PC-9 (cell line): Measurements from ENCODE around the gene ATE1. TPM values are rescaled to one million over a fixed set of nuclear protein-coding genes. Genes with fewer than 3 reads are reported as not detected.

Experiments
- BruUV-seq: library from RNA; stranded (reverse); fragments of 400-500 nt; replicated peaks from 2 replicates; lab custom pipeline; 2021; lab: Mats Ljungman, UMichigan
- CTCF ChIA-PET: fragments of 300-600 bp; sonication (Branson Sonifier 250); formaldehyde crosslinking; loops from one replicate; lab custom pipeline; 2022; ENCODE audit warnings: antibody characterized with exemption; lab: Charles Lee
- POLR2A ChIA-PET: fragments of 300-600 bp; sonication (Branson Sonifier 250); formaldehyde crosslinking; loops from one replicate; lab custom pipeline; 2022; ENCODE audit warnings: antibody characterized with exemption; ENCODE audit not compliant: unreplicated experiment; lab: Charles Lee
- DNase-seq, 2 experiments: peaks; one replicate each; pipeline versions ENCODE4 v3.0.0 to v3.0.0-alpha.2; 2015 to 2022; ENCODE audit warnings: mixed read lengths in 1 of 2
- H2AFZ ChIP-seq: fragments of 200-600 bp; sonication (generic); 2 replicates; pipeline ENCODE4 v1.8.1; 2017; ENCODE audit warnings: antibody characterized with exemption
- H3F3A ChIP-seq: fragments of 200-600 bp; sonication (generic); 2 replicates; pipeline ENCODE4 v1.8.1; 2017; ENCODE audit warnings: antibody characterized with exemption, mild to moderate bottlenecking, low read depth; ENCODE audit not compliant: insufficient read depth
- H3K27ac ChIP-seq: fragments of 200-600 bp; sonication (generic); 2 replicates; pipeline ENCODE4 v1.6.1; 2016; ENCODE audit warnings: mixed run types
- H3K27me3 ChIP-seq: fragments of 200-600 bp; sonication (generic); 2 replicates; pipeline ENCODE4 v1.6.1; 2016; ENCODE audit warnings: low read depth, mixed run types; ENCODE audit not compliant: insufficient read depth
- H3K36me3 ChIP-seq: fragments of 200-600 bp; sonication (generic); 2 replicates; pipeline ENCODE4 v1.6.1; 2016; ENCODE audit warnings: low read depth, mixed run types
- H3K4me1 ChIP-seq: fragments of 200-600 bp; sonication (generic); replicated peaks from 2 replicates; pipeline ENCODE4 v1.6.1; 2016; ENCODE audit warnings: mixed run types; ENCODE audit not compliant: insufficient read depth
- H3K4me2 ChIP-seq: fragments of 200-600 bp; sonication (generic); 2 replicates; pipeline ENCODE4 v1.6.1; 2017; ENCODE audit warnings: mixed run types
- H3K4me3 ChIP-seq: fragments of 200-600 bp; sonication (generic); 2 replicates; pipeline ENCODE4 v1.6.1; 2016; ENCODE audit warnings: mixed run types
- H3K79me2 ChIP-seq: fragments of 200-600 bp; sonication (generic); 2 replicates; pipeline ENCODE4 v1.6.1; 2017; ENCODE audit warnings: low read depth, mixed run types
- H3K9me2 ChIP-seq: fragments of 200-600 bp; sonication (generic); 2 replicates; pipeline ENCODE4 v1.8.1; 2017; ENCODE audit warnings: mild to moderate bottlenecking; ENCODE audit not compliant: insufficient read depth
- H3K9me3 ChIP-seq: fragments of 200-600 bp; sonication (generic); 2 replicates; pipeline ENCODE4 v1.8.1; 2016; ENCODE audit warnings: low read depth; ENCODE audit not compliant: insufficient read depth
- H4K20me1 ChIP-seq: fragments of 200-600 bp; sonication (generic); 2 replicates; pipeline ENCODE4 v1.8.1; 2017; ENCODE audit not compliant: insufficient read depth
- EZH2 ChIP-seq: fragments of 200-600 bp; sonication (generic); IDR thresholded peaks from 2 replicates; pipeline ENCODE4 v1.8.0; 2017; ENCODE audit warnings: antibody characterized with exemption, low read depth
- intact Hi-C: fragments of 100-400 bp; cut with micrococcal nuclease; formaldehyde crosslinking; loops from one replicate; pipeline ENCODE4 v1.10.0; 2022; ENCODE audit not compliant: unreplicated experiment
- total RNA-seq: library from RNA; stranded (reverse); gene quantifications from 2 replicates; pipeline ENCODE4 v1.2.3, GENCODE V29; 2021
- TF ChIP-seq, protein P1 (sequence below): fragments of 200-600 bp; sonication (generic); conservative IDR thresholded peaks from 2 replicates; pipeline ENCODE4 v1.6.1; 2017; ENCODE audit warnings: mixed run types, antibody characterized with exemption, mild to moderate bottlenecking, moderate library complexity

The ATE1 gene
- total RNA-seq, 1 experiment from 2014 or later: 14.8 TPM

DNA sequence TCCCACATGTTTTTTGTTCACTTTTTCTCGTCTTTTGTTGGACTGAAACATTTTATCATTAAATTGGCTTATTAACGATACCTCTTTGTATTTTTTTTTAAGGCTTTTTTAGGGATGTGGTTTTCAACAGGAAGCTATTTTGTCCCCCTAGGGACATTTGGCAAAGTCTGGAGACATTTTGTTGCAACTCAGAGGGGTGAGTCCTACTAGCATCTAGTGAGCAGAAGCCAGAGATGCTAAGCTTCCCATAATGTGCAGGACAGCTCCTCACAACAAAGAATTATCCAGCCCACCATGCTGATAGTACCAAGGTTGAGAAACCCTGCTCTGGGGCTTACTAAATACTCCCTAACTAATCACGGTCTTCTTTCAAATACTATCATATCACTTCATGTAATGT is 63.2 kb downstream of the ATE1 start:
- Histone ChIP-seq H3K4me1 (no peaks in the 10 kb centered on the region), H3K9me2 (no peaks in the 10 kb centered on the region), H2AFZ (no peak overlapping the region), H3K4me2 (no peak overlapping the region), H3K9me3 (no peaks in the 10 kb centered on the region), H3K36me3 (no peaks in the 10 kb centered on the region; the same call in 1 of the 2 replicates), H3K27ac (no peak overlapping the region), H4K20me1 (no peaks in the 10 kb centered on the region), H3K79me2 (no peaks in the 10 kb centered on the region), H3K4me3 (no peak overlapping the region), H3F3A (no peaks in the 10 kb centered on the region), H3K27me3 (no peaks in the 10 kb centered on the region)
- no TSS peak for BruUV-seq
- DNase-seq: no peak
- ChIA-PET CTCF (no interaction called here), POLR2A (no interaction called here)
- TF ChIP-seq EZH2: no peak
- TF ChIP-seq, protein P1, sequence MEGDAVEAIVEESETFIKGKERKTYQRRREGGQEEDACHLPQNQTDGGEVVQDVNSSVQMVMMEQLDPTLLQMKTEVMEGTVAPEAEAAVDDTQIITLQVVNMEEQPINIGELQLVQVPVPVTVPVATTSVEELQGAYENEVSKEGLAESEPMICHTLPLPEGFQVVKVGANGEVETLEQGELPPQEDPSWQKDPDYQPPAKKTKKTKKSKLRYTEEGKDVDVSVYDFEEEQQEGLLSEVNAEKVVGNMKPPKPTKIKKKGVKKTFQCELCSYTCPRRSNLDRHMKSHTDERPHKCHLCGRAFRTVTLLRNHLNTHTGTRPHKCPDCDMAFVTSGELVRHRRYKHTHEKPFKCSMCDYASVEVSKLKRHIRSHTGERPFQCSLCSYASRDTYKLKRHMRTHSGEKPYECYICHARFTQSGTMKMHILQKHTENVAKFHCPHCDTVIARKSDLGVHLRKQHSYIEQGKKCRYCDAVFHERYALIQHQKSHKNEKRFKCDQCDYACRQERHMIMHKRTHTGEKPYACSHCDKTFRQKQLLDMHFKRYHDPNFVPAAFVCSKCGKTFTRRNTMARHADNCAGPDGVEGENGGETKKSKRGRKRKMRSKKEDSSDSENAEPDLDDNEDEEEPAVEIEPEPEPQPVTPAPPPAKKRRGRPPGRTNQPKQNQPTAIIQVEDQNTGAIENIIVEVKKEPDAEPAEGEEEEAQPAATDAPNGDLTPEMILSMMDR: no peak
- intact Hi-C loops: no loop called here

DNA sequence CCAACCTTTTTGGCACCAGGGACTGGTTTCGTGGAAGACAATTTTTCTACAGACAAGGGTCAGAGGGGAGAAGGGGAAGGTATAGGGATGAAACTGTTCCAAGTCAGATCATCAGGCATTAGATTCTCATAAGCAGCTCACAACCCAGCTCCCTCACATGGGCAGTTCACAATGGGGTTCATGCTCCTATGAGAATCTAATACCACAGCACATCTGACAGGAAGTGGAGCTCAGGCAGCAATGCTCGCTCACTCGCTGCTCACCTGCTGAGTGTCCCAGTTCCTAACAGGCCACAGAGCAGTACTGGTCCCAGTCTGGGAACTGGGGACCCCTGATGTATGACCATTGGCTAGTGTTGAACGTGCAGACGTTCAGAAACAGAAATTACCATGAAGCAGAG is 63.7 kb downstream of the ATE1 start:
- no peaks in the 10 kb centered on the region for H3K9me2 ChIP-seq
- no peak overlapping the region for H3K4me2 ChIP-seq
- no peak for TF ChIP-seq EZH2
- TF ChIP-seq, protein P1: no peak
- H2AFZ ChIP-seq: no peak overlapping the region
- H4K20me1 ChIP-seq: no peaks in the 10 kb centered on the region
- H3K4me3 ChIP-seq: no peak overlapping the region
- ChIA-PET CTCF (no interaction called here), POLR2A (no interaction called here)
- H3F3A ChIP-seq: no peaks in the 10 kb centered on the region
- intact Hi-C loops: no loop called here
- no peaks in the 10 kb centered on the region for H3K27me3 ChIP-seq
- H3K27ac ChIP-seq: no peak overlapping the region
- BruUV-seq: no TSS peak
- H3K36me3 ChIP-seq: no peaks in the 10 kb centered on the region; the same call in 1 of the 2 replicates
- no peaks in the 10 kb centered on the region for H3K9me3 ChIP-seq
- no peaks in the 10 kb centered on the region for H3K79me2 ChIP-seq
- DNase-seq: no peak
- no peaks in the 10 kb centered on the region for H3K4me1 ChIP-seq

DNA sequence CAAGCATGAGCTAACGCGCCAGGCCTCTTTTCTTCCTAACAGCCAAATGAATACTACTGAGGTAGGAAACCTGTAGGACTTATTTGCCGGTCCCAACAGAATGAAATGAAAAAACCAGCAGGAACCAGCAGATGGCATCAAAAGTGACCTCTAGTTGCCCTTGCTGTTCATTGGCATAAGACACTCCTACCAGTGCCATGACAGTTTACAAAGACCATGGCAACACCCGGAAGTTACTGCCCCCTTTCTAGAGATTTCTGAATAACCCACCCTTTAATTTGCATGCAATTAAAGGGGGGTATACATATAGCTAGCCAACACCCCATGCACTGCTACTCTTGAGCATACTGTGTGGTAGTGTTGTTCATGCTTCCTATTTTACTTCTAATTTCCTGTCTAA is 65.2 kb downstream of the ATE1 start:
- Histone ChIP-seq H3K36me3 (no peaks in the 10 kb centered on the region), H3K9me2 (no peaks in the 10 kb centered on the region), H2AFZ (no peak overlapping the region), H4K20me1 (no peaks in the 10 kb centered on the region), H3K4me1 (no peaks in the 10 kb centered on the region), H3K9me3 (no peaks in the 10 kb centered on the region), H3K4me3 (no peak overlapping the region), H3F3A (no peaks in the 10 kb centered on the region), H3K4me2 (no peak overlapping the region), H3K27me3 (no peaks in the 10 kb centered on the region), H3K27ac (no peak overlapping the region), H3K79me2 (no peaks in the 10 kb centered on the region)
- intact Hi-C loops: no loop called here
- no TSS peak for BruUV-seq
- TF ChIP-seq EZH2: no peak
- TF ChIP-seq, protein P1: no peak
- no peak for DNase-seq
- CTCF ChIA-PET: no interaction called here
- POLR2A ChIA-PET: no interaction called here
